ENCODE measurements around the gene ADD3.
"Not testable (repeated sequence)": the region's sequence is repeated elsewhere in the genome, so short reads cannot be mapped to it uniquely, and the experiment has no call there.

ADD3 gene

DNA sequence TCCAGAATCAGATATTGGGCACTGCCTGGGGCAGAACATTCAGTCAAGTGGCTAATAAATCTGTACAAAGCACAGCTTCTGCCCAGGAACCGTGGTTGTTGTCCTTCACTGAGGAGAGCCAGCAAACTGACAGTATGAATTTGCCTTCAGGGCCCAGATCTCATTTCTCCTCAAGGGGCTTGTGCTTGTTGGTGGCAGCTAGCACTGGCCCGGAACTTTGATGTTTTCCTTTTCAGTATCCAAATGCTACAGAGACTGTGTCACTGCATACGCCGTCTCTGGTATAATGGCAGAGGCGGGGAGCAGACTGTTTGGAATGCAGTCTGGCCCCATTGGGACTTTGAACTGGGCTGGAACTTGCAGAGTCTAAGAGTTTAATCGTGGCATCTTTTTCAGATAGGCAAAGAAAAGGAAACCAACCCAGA is 30.4 kb upstream of the ADD3 start:
- no peak for DNase-seq

DNA sequence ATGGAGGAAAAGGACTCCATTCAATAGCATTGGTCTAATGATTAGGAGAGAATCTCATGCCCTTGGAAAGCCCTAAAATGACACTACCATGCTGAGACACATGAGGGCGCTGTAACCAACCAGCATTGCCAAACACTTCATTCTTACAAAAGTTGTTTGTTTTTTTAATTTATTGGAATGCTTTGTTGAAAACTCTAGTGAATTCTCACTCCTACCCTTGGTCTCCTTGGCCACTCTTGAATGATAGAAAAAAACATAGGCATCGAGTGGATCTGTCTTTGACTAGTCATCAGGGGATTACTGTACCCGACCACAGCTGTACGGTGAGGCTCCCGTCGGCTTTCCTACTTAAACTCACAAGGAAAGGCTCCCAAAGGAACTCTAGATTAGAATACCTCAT is 29.3 kb upstream of the ADD3 start:
- DNase-seq = peak; percentile 55

DNA sequence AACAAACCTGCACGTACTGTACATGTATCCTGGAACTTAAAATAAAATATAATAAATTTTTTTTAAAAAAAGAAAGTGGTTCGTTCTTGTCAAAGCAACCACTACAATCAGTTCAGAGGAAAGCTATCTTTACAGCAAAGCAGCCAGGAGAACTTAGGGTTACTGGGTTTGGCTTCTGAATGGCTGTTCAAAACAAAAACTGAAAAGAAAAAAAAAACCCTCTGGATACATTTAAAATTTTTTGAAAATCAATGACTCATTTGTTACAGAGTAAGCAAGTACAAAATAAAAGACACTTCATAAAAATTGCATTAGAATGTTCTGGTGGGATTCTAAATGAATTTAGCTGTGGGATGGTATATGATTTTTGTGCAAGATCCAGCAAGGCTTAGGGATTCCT is 28.6 kb upstream of the ADD3 start:
- DNase-seq = no peak

DNA sequence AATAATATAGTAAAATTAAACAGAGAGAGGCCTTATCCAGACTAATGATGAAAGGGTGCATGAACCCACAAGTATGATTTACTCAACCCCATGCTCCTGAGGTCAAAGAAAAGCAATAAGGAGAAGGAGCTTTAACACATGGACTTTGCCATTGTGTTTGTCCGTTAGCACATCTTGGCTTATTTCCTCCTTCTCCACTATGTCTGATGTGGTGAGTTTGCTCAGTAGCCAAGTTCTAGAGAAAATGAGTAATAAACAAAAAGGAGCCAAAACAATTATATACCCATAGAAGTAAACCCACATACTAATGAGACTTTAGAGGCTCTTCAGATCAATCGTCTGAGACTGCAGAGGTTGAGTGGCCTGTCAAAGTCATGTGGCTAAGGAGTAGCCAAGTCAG is 26.1 kb upstream of the ADD3 start:
- no peak for DNase-seq

DNA sequence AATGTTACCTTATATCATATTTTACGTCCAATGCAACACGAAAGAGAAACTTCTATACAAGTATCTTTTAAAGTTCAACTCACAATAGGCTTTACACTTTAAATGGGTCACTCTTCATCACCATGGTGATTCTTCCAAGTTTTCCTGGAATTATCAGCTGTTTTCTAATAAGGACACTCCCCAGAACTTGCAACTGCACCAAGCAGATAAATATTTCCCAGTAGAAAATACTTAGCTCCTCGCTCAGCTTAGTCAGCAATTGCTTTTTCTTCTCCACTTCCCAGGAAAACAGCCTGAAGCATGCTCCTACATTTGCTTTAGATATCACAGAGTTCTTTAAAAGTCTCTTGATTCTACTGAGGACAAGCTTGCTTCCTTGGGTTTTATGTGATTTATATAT is 25.7 kb upstream of the ADD3 start:
- no peak for DNase-seq

DNA sequence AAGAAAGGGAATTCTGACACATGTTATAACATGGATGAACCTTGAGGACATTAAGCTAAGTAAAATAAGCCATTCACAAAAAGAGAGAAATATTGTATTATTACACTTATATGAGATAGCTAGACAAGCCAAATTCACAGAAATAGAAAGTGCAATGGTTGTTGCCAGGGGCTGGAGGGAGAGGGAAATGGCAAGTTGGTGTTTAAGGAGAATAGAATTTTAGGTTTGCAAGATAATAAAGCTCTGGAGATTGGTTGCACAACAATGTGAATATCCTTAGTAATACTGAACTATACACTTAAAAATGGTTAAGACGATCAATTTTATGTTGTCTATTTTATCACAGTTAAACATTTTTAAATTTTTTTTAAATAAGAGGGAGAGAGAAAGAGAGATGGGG is 25.0 kb upstream of the ADD3 start:
- no peak for DNase-seq

DNA sequence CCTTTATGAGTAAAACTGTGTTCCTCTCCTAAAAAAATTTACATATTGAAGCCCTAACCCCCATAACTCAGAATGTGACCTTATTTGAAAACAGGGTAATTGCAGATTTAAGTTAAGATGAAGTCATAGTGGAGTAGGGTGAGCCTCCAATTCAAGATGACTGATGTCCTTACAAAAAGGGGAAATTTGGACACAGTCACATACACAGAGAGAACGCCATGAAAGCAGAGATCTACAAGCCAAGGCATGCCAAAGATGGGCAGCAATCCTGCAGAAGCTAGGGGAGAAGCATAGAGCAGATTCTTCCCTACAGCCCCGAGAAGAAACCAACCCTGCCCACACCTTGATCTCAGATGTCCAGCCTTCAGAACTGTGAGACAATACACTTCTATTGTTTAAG is 23.8 kb upstream of the ADD3 start:
- DNase-seq = no peak

DNA sequence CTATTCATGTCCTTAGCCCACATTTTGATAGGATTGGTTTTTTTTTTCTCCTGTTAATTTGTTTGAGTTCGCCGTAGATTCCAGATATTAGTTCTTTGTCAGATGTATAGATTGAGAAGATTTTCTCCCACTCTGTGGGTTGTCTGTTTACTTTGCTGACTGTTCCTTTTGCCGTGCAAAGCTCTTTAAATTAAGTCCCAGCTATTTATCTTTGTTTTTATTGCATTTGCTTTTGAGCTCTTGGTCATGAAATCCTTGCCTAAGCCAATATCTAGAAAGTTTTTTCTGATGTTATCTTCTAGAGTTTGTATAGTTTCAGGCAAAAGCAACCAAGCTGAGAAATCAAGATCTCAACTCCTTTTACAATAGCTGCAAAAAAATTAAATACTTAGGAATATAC is 22.0 kb upstream of the ADD3 start:
- not testable (repeated sequence) for DNase-seq

DNA sequence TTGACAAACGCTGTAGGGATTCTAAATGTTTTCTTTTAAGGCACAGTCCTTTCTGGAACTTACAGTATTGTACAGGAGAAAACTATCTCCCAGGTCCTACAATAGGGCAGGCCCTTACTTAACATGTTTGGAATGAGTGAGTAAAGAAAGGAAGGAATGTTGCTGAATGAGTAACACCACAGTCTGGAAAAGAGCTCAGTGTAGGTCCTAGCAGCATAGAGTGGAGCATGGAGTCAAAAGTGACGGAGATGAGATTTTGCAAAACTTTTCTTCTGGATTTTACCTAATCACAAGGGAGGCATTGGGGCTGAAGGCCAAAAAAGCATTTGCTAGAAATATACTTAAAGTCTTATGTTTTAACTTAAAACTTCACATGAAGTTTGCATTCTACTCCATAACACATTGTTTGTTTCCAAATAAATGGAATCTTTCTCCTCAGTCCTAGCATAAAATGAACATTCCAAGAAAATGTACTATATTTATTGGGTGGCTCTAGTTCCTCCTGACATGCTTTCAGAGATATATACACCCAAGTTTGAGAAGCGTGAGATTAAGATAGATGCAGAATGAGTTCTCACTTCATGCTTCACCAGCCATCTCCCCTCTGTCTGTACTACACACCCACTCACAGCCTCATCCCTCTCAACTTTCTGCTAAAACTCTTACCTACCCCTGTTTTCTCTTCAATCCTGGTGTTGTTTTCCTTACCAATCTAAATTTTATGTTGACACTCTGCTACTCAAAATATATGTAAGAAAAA is 20.2 kb upstream of the ADD3 start:
- no peak for DNase-seq

DNA sequence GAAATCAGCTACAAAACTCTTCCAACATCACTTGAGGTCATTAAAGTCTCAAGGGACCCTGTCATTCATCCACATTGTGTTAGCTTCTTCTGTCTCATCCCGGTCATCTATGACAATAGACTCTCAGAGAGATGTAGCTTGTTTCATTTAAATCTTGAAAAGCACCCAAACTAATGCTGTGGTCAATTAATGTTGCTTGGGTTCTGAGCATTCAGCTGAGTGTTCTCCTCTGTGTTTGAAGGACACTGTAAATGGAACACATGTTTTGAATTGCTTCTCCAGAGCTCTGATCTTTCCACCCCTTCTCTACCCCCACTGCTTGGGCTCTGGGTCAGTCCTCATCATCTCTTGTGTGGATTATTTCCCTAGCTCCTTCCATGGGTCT is 19.6 kb upstream of the ADD3 start:
- no peak for DNase-seq

DNA sequence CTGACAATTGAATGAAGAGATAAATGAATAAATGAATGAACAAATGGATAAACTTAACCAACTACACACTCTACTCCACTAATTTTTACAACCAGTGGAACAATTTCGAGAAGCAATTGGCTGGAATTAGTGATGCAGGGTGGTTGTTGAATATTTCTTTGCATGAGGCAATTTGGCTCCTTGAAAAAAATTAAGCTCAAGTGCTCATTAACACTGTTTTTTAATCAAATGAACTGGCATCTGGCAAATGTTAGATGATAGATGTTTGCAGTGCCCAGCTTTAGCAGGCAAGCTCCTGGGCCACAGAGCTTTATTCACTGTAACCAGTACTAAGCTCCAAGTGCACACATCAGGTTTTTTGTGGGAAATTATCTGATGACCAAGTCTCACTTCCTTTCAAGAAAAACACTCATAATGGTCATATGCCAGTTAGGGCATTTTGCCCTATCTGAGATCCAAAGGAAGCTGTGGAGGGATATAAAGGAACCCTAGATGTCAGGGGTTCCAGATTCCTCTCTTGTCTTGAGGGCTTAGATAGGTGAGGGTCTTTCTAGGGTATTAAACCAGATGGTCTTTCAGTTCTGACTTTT is 16.4 kb upstream of the ADD3 start:
- no peak for DNase-seq

DNA sequence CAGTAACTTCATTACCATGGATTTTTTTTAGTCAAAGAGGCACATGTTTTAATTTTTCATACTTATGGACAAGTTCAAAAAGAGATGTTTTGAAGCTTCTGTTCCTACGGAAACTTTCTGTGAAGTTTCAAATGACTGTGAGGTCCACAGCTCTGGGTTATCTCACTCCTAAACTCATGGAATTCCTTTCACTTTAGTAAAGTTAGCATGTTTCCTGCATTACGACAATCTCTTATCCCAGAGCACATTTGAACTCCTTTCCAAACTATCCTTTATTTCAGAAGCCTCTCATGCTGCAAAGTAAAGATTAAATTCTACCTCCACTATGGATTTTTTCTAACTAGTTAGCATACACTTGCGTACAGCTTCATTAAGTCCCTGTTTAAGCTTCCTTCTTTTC is 15.3 kb upstream of the ADD3 start:
- DNase-seq = no peak

DNA sequence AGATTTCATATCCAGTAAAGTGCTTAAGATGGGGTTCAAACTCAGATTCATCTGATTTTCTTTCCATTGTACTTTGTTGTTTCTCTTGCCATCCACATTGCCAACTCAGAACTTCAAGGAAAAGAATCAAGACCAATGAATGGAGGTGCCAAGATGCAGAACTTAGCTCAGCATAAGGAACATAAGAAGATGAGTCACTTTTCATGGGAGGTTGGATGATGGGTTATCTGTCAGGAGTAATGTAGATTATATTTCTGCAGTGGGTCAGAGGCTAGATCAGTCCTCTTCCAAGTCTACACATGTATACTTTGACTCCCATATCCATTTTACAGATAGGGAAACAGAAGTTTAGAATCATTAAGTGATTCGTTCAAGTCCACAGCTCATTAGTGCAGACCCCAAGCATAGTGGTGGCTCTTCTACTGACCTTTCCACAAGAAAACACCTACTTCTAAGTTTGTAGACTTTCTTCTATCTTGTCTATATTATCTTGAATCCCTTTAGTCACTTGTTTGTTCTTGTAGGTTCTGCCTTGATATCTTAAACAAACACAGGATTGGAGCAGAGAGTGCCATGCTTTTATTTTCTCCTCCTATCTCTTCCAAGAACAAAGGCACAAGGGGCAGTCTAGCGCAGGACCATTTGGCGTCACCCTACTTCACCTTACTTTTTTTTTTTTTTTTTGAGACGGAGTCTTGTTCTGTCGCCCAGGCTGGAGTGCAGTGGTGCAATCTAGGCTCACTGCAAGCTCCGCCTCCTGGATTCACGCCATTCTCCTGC is 14.0 kb upstream of the ADD3 start:
- DNase-seq = no peak

DNA sequence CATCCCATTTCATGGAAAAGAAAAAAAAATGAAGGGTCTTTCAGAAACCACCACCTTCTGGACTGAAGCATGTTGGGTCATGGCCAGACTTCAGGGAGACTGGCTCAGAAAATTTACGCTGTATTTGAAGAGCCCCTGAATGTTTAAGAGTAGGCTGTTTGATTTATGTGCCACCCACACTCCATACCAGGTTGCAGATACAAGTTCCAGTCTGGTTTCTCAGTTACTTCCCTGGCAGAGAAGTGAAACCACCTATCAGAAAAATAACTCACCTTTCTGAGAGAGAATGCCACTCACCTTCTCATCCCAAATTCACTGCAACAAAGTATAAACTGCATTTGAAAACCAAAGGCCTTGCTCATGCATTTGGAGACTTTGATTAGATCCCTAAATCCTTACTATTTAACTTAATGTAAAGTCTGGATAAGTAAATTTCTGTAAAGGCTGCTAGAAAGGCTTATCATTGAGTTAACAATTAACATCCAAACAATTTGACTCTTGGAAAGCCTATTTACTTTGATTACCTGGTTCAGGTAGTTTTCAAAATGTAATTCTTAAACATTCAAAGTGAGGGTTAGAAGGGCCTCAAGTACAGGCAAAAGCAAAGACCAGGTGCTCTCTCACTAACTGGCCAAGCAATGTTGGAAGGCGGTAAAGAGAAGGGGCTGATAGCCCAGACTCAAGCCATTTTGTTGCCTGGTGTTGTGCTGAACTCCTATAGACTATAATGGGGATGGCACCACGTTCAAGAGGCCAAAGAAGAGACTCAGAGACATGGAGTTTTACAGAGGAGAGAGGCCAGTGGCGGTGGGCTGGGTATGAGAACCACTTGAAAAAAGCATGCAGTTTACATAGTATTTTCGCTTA is 12.8 kb upstream of the ADD3 start:
- no peak for DNase-seq

DNA sequence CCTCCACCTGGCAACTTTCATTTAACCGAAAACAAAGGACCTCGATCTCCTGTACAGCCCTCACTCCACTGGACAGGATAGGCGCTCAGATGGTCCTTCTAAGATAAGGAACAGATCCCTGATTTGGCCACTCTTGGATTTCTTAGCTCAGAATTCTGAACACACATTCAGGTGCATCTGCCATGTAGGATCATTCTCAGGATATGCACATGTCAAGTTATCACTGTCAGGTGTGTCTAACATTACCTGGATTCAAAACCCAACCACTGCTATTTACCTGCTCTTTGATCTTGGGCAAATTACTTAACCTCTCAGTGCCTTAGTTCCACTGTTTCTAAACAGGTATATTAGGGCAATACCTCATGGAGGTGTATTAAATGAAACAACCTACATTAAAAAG is 12.2 kb upstream of the ADD3 start:
- DNase-seq = no peak

DNA sequence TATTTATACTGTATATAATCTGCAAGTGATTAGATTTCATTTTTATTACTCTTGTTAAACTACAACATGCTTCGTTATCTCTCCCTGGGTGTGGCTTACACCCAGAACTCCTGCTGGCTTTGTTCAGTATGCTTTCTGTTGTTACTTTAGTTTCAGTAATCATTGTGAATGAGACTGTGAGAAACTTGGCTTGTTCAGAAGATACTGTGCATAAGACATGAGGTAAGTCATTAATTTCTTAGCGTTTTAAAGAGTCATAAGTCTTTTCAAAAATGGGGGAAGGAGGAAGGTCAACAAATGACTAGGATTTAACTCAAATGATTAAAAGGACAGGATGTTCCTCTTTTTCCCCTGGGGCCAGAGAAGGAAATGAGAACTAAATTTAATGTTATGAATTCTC is 11.6 kb upstream of the ADD3 start:
- no peak for DNase-seq

DNA sequence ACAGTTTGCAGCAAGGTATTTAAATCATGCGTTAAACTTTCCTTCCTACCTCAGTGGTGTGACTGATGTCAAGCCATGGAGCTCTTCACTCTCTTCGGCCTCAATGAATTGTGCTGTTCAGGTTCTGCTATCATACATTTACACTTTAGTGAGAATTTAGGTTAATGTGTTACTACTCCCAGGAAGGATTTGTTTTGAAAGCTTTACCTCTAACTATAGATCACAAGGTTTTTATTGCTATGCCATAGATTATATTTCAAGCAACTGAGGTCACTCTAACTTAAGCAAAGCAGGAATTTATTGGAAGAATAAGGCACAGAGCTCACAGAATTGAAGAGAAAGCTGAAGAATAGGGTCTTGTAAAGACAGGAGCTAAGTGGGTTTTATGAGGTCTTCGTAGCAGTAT is 11.0 kb upstream of the ADD3 start:
- DNase-seq = no peak

DNA sequence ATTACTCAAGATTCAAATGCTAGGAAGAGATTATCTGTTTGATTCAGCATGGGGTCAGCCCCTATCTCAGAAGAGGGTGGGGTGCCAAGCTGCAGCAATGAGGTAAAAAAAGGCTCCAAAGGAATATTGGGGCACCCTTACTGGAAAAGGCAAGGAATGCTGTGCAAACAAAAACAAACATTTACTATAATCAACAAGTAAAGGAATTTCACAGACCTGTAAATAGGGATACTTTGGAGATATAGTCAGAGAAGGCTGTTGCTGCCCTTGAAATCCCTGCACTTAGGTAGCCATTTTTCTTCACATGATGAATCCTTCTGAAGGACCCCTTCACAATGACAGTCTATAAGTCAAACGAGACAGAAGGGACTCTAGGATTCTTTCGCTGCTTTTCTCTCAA is 10.6 kb upstream of the ADD3 start:
- no peak for DNase-seq

DNA sequence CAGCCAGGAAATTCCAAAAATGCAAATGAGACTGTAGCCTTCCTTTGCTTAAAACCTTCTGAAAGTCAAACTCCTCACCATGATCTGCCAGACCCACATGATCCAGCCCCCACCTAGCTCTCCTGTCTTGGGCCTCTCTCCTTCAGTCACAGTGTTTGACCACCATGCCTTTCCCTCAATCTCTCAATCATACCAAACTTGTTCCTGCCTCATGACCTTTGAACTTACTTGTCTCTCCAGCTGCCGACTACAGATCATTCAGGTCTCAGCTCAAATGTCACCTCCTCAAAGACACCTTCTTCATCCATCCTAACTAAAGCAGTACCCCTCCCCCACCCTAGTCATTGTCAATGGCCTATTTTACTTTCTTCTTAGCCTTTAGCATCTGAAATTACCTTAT is 9.3 kb upstream of the ADD3 start:
- DNase-seq = no peak

DNA sequence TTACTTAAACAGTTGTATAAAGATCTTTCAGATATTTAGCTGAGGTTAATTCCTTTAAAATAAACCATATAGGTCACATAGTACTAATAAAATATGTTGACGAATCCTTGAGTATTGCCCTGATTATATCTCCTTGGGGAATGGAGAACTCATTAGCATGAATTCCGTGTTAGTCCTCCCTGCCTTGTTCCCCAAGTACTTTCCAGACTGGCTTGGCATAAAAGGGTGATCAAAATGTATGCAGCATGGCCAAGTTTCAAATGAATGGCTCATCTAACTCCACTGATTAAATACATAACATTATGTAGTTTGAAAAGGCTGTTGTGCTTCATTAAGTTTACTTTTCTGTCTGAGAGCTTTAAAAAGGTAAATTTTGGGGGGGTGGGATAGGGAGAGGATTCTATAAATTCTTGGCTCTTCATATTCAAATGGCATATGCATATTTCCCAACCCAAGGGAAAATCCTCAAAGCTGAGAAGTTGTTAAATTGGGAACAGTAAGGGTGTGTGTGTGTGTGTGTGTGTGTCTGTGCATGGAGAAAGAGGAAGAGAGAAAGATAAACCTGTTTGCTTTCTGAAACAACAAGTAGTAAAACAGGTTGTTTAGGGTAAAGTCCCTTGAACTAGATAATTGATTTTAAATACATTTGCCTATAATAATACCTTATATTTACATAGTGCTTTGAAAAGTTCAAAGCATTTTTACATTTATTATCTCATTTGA is 4.8 kb upstream of the ADD3 start:
- no peak for DNase-seq

DNA sequence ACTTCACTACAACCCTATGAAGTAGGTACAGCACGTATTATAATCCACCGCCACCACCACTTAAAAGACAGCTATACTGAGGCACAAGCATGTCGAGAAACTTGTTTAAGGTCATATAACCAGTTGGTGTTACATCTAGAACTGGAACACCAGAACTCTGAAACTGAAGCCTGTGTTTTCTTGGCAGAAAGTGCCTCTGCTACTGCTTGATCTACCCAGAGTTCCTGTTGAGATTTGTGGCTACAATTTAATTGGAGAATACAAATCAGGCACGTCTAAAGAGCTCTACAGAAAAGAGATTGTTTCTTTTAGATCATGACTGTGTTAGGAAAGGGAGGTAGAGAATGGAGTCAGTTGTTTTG is 4.3 kb upstream of the ADD3 start:
- DNase-seq = no peak

DNA sequence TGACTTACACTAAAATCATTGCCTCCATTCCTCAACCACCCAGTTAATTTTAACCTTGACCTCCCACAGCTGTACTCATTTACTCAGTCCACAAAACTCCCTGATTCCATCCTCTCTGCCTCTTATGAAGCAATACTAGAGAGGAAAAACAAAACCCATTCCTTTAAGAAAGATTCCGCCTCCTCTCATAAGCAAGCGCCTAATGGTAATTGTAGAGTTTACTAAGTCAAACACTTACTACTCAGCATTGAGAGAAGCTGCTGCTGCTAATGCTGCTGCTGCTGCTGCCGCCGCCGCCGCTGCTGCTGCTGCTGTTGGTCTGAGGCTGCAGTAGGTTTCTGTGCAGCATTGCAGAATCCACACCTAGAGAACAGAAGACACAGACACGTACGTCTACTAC is 2.1 kb upstream of the ADD3 start:
- no peak for DNase-seq
